ENCODE measurements around the gene CRACR2B. TPM values are rescaled to one million over a fixed set of nuclear protein-coding genes. Genes with fewer than 3 reads are reported as not detected.

The CRACR2B gene
- total RNA-seq, 3 donors from 2014 or later = 14.7 to 152 (median 86.2) TPM

DNA sequence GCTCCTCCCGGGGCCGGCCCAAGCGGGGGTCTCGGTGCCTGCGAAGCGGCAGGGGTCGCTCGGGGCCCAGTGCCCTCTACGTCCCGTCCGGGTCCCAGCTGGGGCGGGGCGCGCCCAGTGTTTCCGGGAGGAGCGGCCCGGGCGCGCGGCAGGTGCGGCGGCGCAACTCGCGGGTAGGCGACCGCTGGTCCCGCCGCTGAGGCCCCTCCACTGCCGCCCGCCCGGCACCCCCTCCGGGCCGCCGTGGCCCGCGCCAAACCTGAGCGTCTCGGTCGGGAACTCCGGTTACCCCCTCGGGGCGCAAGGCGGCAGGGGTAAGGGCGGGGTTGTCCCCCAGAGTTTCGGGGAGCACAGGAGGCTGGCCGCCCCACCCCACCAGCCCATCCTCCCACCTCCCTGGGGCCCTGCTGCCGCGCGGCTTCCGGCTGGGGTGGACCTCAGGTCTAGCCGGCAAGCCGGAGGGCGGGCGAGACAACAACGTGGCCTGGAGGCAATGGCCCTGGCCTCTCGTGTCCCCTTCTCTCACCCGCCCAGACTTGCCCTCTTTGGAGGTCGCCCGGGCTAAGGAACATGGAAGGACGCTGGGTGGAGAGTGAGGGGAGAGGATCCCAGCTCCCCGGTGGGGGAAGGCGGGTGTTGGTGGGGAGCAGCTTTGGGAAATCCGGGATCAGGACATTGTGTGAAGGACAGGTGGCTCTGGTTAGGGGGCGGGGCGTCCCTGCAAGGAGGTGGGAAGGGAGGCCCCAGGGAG lies 398 bp upstream of the CRACR2B start:
- Histone ChIP-seq H3K4me3 (peak overlapping the region; percentile 39 to 79 (median 60)), H3K9me3 (no peaks in the 10 kb centered on the region), H3K27ac (peak overlapping the region; percentile 79 to 94), H3K4me1 (peaks cover 33 to 56% of the 10 kb centered on the region in 2 donors), H3K36me3 (peaks cover 9% of the 10 kb centered on the region), H3K27me3 (no peaks in the 10 kb centered on the region)
- intact Hi-C loops (cut with DNase I; ENCODE audit: low total_unique reads) = no loop called here
- TF ChIP-seq POLR2AphosphoS5 (IDR thresholded peaks at IDR 0.05) (peak in 1 of 3 donors; percentile 38), POLR2A (IDR thresholded peaks at IDR 0.05) (no peak)
- DNase-seq (ENCODE audit: low spot score in 2 of 2) = no peak

DNA sequence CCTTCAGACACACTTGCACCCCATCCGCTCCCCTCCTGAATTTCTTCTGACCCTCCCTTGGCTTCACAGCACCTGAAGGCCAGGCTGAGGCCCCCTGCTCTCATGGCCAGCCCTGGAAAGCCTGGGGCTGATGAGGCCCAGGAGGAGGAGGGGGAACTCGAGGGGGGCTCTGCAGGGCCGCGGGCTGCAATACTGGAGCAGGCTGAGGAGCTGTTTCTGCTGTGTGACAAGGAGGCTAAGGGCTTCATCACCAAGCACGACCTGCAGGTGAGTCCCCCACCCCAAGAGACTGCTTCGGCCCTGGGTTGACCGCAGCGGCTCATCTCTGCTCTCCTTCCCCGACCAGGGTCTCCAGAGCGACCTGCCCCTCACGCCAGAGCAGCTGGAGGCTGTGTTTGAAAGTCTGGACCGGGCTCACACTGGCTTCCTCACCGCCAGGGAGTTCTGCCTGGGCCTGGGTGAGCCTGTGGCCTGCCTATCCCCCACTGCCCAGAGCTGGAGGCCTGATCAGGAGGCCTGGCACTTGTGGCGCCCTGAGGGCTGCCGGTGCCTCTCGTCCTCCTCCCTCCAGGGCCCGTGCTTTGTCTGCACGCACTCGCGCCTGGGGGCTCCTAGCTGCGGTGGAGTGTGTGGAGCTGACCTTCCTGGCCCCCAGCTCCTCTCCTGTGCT lies 922 bp downstream of the CRACR2B start:
- Histone ChIP-seq H3K36me3 (peaks cover 8% of the 10 kb centered on the region), H3K9me3 (no peaks in the 10 kb centered on the region), H3K27ac (peak overlapping the region; percentile 79 to 94), H3K4me3 (peak overlapping the region; percentile 36 to 79 (median 45)), H3K4me1 (peaks cover 37 to 55% of the 10 kb centered on the region in 2 donors), H3K27me3 (no peaks in the 10 kb centered on the region)
- intact Hi-C loops (cut with DNase I; ENCODE audit: low total_unique reads) = no loop called here
- TF ChIP-seq POLR2A (IDR thresholded peaks at IDR 0.05) (no peak), POLR2AphosphoS5 (IDR thresholded peaks at IDR 0.05) (no peak)
- TF ChIP-seq, protein P1, sequence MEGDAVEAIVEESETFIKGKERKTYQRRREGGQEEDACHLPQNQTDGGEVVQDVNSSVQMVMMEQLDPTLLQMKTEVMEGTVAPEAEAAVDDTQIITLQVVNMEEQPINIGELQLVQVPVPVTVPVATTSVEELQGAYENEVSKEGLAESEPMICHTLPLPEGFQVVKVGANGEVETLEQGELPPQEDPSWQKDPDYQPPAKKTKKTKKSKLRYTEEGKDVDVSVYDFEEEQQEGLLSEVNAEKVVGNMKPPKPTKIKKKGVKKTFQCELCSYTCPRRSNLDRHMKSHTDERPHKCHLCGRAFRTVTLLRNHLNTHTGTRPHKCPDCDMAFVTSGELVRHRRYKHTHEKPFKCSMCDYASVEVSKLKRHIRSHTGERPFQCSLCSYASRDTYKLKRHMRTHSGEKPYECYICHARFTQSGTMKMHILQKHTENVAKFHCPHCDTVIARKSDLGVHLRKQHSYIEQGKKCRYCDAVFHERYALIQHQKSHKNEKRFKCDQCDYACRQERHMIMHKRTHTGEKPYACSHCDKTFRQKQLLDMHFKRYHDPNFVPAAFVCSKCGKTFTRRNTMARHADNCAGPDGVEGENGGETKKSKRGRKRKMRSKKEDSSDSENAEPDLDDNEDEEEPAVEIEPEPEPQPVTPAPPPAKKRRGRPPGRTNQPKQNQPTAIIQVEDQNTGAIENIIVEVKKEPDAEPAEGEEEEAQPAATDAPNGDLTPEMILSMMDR (IDR thresholded peaks at IDR 0.05) = no peak
- no peak for DNase-seq (ENCODE audit: low spot score in 2 of 2)

DNA sequence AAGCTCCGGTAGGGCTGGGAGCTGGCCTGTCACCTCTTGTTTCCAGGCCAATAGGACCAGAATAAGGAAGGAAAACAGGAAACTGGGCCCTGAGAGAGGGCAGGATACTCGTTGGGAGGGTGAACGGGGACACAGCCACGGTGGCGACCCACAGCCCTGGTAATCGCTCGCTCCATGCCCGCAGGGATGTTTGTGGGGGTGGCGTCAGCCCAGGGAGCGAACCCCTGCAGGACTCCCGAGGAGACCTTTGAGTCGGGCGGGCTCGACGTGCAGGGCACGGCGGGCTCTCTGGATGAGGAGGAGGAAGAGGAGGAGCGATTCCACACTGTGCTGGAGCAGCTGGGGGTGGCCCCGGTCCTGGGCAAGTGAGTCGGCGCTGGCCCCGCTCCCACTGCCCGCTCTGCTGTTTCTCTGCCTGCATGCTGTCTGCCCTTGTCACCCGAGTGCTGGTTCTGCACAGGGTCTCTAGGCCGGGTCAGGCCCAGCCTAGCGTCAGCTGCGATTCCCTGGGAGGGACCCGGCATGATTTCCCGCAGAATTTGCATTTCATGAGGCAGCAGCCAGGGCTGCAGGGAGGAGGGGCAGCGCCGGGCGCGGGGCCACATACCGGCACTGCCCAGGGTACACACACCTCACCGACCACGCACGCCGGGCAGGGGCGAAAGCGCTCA lies 1.6 kb downstream of the CRACR2B start:
- peak in 1 of 3 donors; percentile 37 for TF ChIP-seq POLR2AphosphoS5 (IDR thresholded peaks at IDR 0.05)
- TF ChIP-seq, protein P1 (IDR thresholded peaks at IDR 0.05) = no peak
- TF ChIP-seq POLR2A (IDR thresholded peaks at IDR 0.05) = no peak
- H3K27me3 ChIP-seq = no peaks in the 10 kb centered on the region
- no peak for DNase-seq (ENCODE audit: low spot score in 2 of 2)
- H3K4me3 ChIP-seq = peak overlapping the region; percentile 36 to 79 (median 45)
- peaks cover 1% of the 10 kb centered on the region for H3K36me3 ChIP-seq
- intact Hi-C loops (cut with DNase I; ENCODE audit: low total_unique reads) = no loop called here
- H3K27ac ChIP-seq = peak overlapping the region; percentile 65 to 94
- no peaks in the 10 kb centered on the region for H3K9me3 ChIP-seq
- peaks cover 37 to 58% of the 10 kb centered on the region in 2 donors for H3K4me1 ChIP-seq

DNA sequence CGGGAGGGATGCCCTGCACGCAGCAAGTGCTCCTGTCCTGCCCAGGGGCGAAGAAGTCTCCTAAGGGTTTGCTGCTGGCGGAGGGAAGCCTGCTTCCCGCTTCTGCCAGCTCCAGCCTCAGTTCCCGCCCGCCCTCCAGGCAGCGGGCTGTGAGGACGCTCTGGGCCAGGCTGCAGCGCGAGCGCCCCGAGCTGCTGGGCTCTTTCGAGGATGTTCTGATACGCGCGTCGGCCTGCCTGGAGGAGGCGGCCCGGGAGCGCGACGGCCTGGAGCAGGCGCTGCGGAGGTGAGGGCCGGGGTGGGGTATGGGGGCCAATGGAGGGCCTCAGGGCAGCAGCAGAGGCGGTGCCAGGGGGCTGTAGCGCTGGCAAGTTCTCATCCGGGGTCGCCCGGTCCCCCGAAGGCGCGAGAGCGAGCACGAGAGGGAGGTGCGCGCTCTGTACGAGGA lies 2.2 kb downstream of the CRACR2B start:
- peaks cover 37 to 53% of the 10 kb centered on the region in 2 donors for H3K4me1 ChIP-seq
- no peaks in the 10 kb centered on the region for H3K9me3 ChIP-seq
- intact Hi-C loops (cut with DNase I; ENCODE audit: low total_unique reads) = no loop called here
- H3K27ac ChIP-seq = peak overlapping the region in 1 of 2 donors; percentile 94
- DNase-seq (ENCODE audit: low spot score in 2 of 2) = no peak
- TF ChIP-seq, protein P1 (IDR thresholded peaks at IDR 0.05) = no peak
- TF ChIP-seq POLR2AphosphoS5 (IDR thresholded peaks at IDR 0.05) = no peak
- no peak for TF ChIP-seq POLR2A (IDR thresholded peaks at IDR 0.05)
- peak overlapping the region; percentile 36 to 79 (median 45) for H3K4me3 ChIP-seq
- H3K36me3 ChIP-seq = no peaks in the 10 kb centered on the region
- H3K27me3 ChIP-seq = no peaks in the 10 kb centered on the region

DNA sequence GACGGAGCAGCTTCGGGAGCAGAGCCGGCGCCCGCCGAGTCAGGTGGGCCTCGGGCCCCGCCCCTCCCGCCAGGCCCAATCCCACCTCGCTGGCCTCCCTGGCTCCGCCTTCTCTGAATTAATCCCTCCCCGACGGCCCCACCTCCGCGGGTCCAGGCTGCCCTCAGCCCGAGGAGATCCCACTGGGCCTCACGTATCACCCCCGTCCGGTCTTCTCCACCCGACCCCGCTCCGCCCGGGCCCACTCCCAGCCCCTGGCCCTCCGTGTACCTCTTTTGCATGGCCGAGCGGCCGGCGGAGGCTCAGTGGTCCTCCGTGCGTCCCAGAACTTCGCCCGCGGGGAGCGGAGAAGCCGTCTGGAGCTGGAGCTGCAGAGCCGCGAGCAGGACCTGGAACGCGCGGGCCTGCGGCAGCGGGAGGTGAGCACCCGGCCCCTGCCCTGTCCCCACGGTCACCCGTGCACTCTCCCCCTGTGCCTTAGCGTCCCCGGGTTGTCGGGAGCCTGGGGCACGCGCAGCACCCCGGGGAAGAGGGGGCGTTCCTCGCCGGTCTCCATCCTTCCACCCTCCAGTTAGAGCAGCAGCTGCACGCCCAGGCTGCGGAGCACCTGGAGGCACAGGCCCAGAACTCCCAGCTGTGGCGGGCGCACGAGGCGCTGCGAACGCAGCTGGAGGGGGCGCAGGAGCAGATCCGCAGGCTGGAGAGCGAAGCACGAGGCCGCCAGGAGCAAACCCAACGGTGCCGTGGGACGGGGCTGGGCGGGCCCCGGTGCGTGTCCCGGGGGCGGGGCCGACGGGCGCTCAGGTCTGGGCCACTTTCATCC lies 2.8 kb downstream of the CRACR2B start:
- intact Hi-C loops (cut with DNase I; ENCODE audit: low total_unique reads) = no loop called here
- DNase-seq (ENCODE audit: low spot score in 2 of 2) = peak; percentile 74 to 75
- no peaks in the 10 kb centered on the region for H3K27me3 ChIP-seq
- peaks cover 37 to 48% of the 10 kb centered on the region in 2 donors for H3K4me1 ChIP-seq
- peak overlapping the region; percentile 36 to 79 (median 45) for H3K4me3 ChIP-seq
- no peaks in the 10 kb centered on the region for H3K9me3 ChIP-seq
- no peak for TF ChIP-seq POLR2A (IDR thresholded peaks at IDR 0.05)
- no peaks in the 10 kb centered on the region for H3K36me3 ChIP-seq
- H3K27ac ChIP-seq = peak overlapping the region in 1 of 2 donors; percentile 94
